ENCODE data around the gene NOS1. TPM values are rescaled to one million over a fixed set of nuclear protein-coding genes. Genes with fewer than 3 reads are reported as not detected.

NOS1 gene
- total and polyA plus RNA-seq, 2 donors (not counting 3 experiments of a cell fraction or from before 2014, with no cell fraction given), result not detected

- Histone ChIP-seq H4K20me1 (replicated peaks; ENCODE audit: control insufficient read depth, extremely low read depth, insufficient read depth, low read length) (no peaks in the 10 kb centered on the region), H3K79me2 (ENCODE audit: control insufficient read depth, insufficient read depth, low read length) (no peaks in the 10 kb centered on the region), H3K27me3 (ENCODE audit: control insufficient read depth in 2 of 2, insufficient read depth in 2 of 2, low read length in 2 of 2) (no peaks in the 10 kb centered on the region), H2AFZ (ENCODE audit: low read depth, low read length) (no peak overlapping the region), H3K9me1 (replicated peaks; ENCODE audit: control insufficient read depth, extremely low read depth, insufficient read depth, low read length) (no peaks in the 10 kb centered on the region), H3K4me1 (ENCODE audit: control insufficient read depth, extremely low read depth, insufficient read depth, low read length) (no peaks in the 10 kb centered on the region), H3K4me2 (ENCODE audit: insufficient read depth, low read length) (no peak overlapping the region), H3K36me3 (ENCODE audit: control insufficient read depth in 2 of 2, extremely low read depth in 1 of 2, insufficient read depth in 2 of 2, low read length in 2 of 2) (no peaks in the 10 kb centered on the region), H3K9ac (replicated peaks; ENCODE audit: extremely low read depth, insufficient read depth, low read length) (no peak overlapping the region), H3K9me3 (replicated peaks; ENCODE audit: control insufficient read depth, insufficient read depth, low read length) (no peaks in the 10 kb centered on the region), H3K4me3 (replicated peaks in 1 of 3; ENCODE audit: insufficient read depth in 1 of 3, low read depth in 1 of 3, low read length in 3 of 3) (no peak overlapping the region), H3K27ac (ENCODE audit: insufficient read depth, low read depth, low read length) (no peak overlapping the region)
- BruUV-seq (replicated peaks), result no TSS peak
- intact Hi-C loops (cut with micrococcal nuclease) (no loop called here), dilution Hi-C loops (cut with MboI; ENCODE audit: extremely low pct_ligation_motif_present, low sequenced_read_pairs) (no loop called here)
- POLR2A ChIA-PET, result no interaction called here
- DNase-seq (ENCODE audit: low read depth, low spot score), result no peak
- TF ChIP-seq CTCF (IDR thresholded peaks at IDR 0.05; ENCODE audit: extremely low read depth in 1 of 2, insufficient read depth in 1 of 2, low read depth in 1 of 2, low read length in 2 of 2) (no peak), GATA2 (IDR thresholded peaks at IDR 0.05; ENCODE audit: insufficient read depth, insufficient read length, low read depth, low read length) (no peak), EZH2 (IDR thresholded peaks at IDR 0.05; ENCODE audit: borderline replicate concordance, low read depth, low read length, severe bottlenecking) (no peak), MYC (IDR thresholded peaks at IDR 0.05; ENCODE audit: low read depth, low read length) (no peak), JUN (IDR thresholded peaks at IDR 0.05; ENCODE audit: borderline replicate concordance, insufficient read depth, insufficient read length, low read depth) (no peak), POLR2AphosphoS5 (IDR thresholded peaks at IDR 0.05; ENCODE audit: insufficient read depth, low read depth, low read length) (no peak), MAX (IDR thresholded peaks at IDR 0.05; ENCODE audit: insufficient read depth, insufficient read length) (no peak), FOS (IDR thresholded peaks at IDR 0.05; ENCODE audit: borderline replicate concordance, insufficient read depth, low read length) (no peak), POLR2A (IDR thresholded peaks at IDR 0.05; ENCODE audit: low read depth, low read length) (no peak)
- CTCF ChIA-PET, result interaction anchor here (1.9 to 2.5 kb wide), 2 partner anchors 28 to 462 kb away, joined by 4 to 9 read pairs; no protein-coding TSS in a partner anchor
- FAIRE-seq, result no peak
These were observed 33.1 kb upstream of the NOS1 start for GRCh38 chr12:117394491-117394890.

All from endothelial cell of umbilical vein (primary cell).